ENCODE results near the gene SLC10A7. TPM values are rescaled to one million over a fixed set of nuclear protein-coding genes. Genes with fewer than 3 reads are reported as not detected.

SLC10A7 gene
- total and polyA plus RNA-seq, 2 experiments from 2014 or later = 0.81 to 4.3 TPM

- no peak for DNase-seq (ENCODE audit: low spot score)
- H2AFZ ChIP-seq = no peak overlapping the region; the same call in 1 of the 2 replicates
- no peaks in the 10 kb centered on the region for H3K27me3 ChIP-seq (ENCODE audit: insufficient read depth)
- ATAC-seq = no peak
- no peak overlapping the region for H3K4me3 ChIP-seq
- Mint-ChIP-seq H3K4me3 (no peak overlapping the region), H3K9me3 (no peaks in the 10 kb centered on the region), H3K27ac (no peak overlapping the region), H3K36me3 (ENCODE audit: low read depth) (no peaks in the 10 kb centered on the region), H3K27me3 (ENCODE audit: insufficient read depth, low read depth, poor library complexity) (peaks cover 2% of the 10 kb centered on the region), H3K4me1 (no peaks in the 10 kb centered on the region)
- H4K20me1 ChIP-seq (replicated peaks; ENCODE audit: insufficient read depth) = no peaks in the 10 kb centered on the region
- no peaks in the 10 kb centered on the region for H3F3A ChIP-seq (replicated peaks; ENCODE audit: low read depth)
- no peaks in the 10 kb centered on the region for H3K79me2 ChIP-seq (replicated peaks; ENCODE audit: insufficient read depth)
- TF ChIP-seq STAT1 (IDR thresholded peaks at IDR 0.05; ENCODE audit: unreplicated experiment) (no peak), EZH2 (IDR thresholded peaks at IDR 0.05; ENCODE audit: low read depth, unreplicated experiment) (no peak), JUNB (IDR thresholded peaks at IDR 0.05; ENCODE audit: unreplicated experiment) (no peak), CREB1 (CRISPR knock-in tag; IDR thresholded peaks at IDR 0.05; ENCODE audit: low read depth) (no peak), EZH2phosphoT487 (IDR thresholded peaks at IDR 0.05; ENCODE audit: unreplicated experiment) (no peak), NANOG (IDR thresholded peaks at IDR 0.05; ENCODE audit: borderline replicate concordance) (no peak)
- no peak overlapping the region for H3K4me2 ChIP-seq
- H3K9me2 ChIP-seq (ENCODE audit: insufficient read depth) = no peaks in the 10 kb centered on the region
- no peaks in the 10 kb centered on the region for H3K36me3 ChIP-seq (ENCODE audit: insufficient read depth)
- H3K4me1 ChIP-seq (ENCODE audit: insufficient read depth) = no peaks in the 10 kb centered on the region
- H3K27ac ChIP-seq (ENCODE audit: low read depth) = no peak overlapping the region
Measured at GRCh38 chr4:146211440-146211839, 310.3 kb downstream of the SLC10A7 start.

- DNase-seq (ENCODE audit: low spot score) (no peak), ATAC-seq (no peak)
- H3K36me3 ChIP-seq (ENCODE audit: insufficient read depth) = no peaks in the 10 kb centered on the region
- no peaks in the 10 kb centered on the region for H4K20me1 ChIP-seq (replicated peaks; ENCODE audit: insufficient read depth)
- H3F3A ChIP-seq (replicated peaks; ENCODE audit: low read depth) = no peaks in the 10 kb centered on the region
- H3K9me2 ChIP-seq (ENCODE audit: insufficient read depth) = no peaks in the 10 kb centered on the region
- Mint-ChIP-seq H3K4me3 (no peak overlapping the region), H3K9me3 (no peaks in the 10 kb centered on the region), H3K27me3 (ENCODE audit: insufficient read depth, low read depth, poor library complexity) (peaks cover 2% of the 10 kb centered on the region), H3K4me1 (no peaks in the 10 kb centered on the region), H3K36me3 (ENCODE audit: low read depth) (no peaks in the 10 kb centered on the region), H3K27ac (no peak overlapping the region)
- H3K4me1 ChIP-seq (ENCODE audit: insufficient read depth) = no peaks in the 10 kb centered on the region
- H3K4me3 ChIP-seq = no peak overlapping the region
- no peak overlapping the region for H2AFZ ChIP-seq
- TF ChIP-seq POLR2AphosphoS5 (IDR thresholded peaks at IDR 0.05; ENCODE audit: low read depth) (no peak), EZH2 (IDR thresholded peaks at IDR 0.05; ENCODE audit: low read depth, unreplicated experiment) (no peak), CTCF (conservative IDR thresholded peaks at IDR 0.05; ENCODE audit: low read depth in 2 of 2) (no peak), STAT1 (IDR thresholded peaks at IDR 0.05; ENCODE audit: unreplicated experiment) (no peak), REST (IDR thresholded peaks at IDR 0.05; ENCODE audit: unreplicated experiment) (no peak)
- H3K79me2 ChIP-seq (replicated peaks; ENCODE audit: insufficient read depth) = no peaks in the 10 kb centered on the region
- no peaks in the 10 kb centered on the region for H3K27me3 ChIP-seq (ENCODE audit: insufficient read depth)
- no peak overlapping the region for H3K4me2 ChIP-seq
- H3K27ac ChIP-seq (ENCODE audit: low read depth) = no peak overlapping the region
Measured at GRCh38 chr4:146210890-146211289, 310.9 kb downstream of the SLC10A7 start.

Data from GM23338 (cell line).